Activated T-cell treated with anti-CD3 and anti-CD28 coated beads, Interleukin-2, amount 50 U/mL, for 4 hours (primary cell): ENCODE results near the gene RAD9B. TPM values are rescaled to one million over a fixed set of nuclear protein-coding genes. Genes with fewer than 3 reads are reported as not detected.
"Not testable (repeated sequence)": the region's sequence is repeated elsewhere in the genome, so short reads cannot be mapped to it uniquely, and the experiment has no call there.

Source experiments
- ATAC-seq, 2 donors: fragments of 200-7000 bp; cut with Tn5 transposase; one replicate each; pipeline ENCODE4 v1.10.0; 2021
- DNase-seq: peaks from one replicate; pipeline ENCODE4 v3.0.0-alpha.2; 2020
- H3K27me3 Mint-ChIP-seq: one replicate; pipeline ENCODE4 v1.8.0; 2021; ENCODE audit warnings: low read depth, mixed read lengths
- H3K36me3 Mint-ChIP-seq: one replicate; pipeline ENCODE4 v1.8.0; 2022; ENCODE audit warnings: mixed read lengths; ENCODE audit not compliant: insufficient read depth
- H3K4me1 Mint-ChIP-seq: one replicate; pipeline ENCODE4 v1.8.0; 2021; ENCODE audit warnings: low read depth, mixed read lengths
- H3K4me3 Mint-ChIP-seq: one replicate; pipeline ENCODE4 v1.8.0; 2021; ENCODE audit warnings: mild to moderate bottlenecking, moderate library complexity, mixed read lengths
- H3K9me3 Mint-ChIP-seq: one replicate; pipeline ENCODE4 v1.8.0; 2021; ENCODE audit warnings: mixed read lengths
- total RNA-seq, 3 donors: library from RNA; stranded (reverse); gene quantifications; one replicate each; pipeline ENCODE4 v1.2.1, GENCODE V29; 2021

Gene RAD9B
- total RNA-seq, 3 donors from 2014 or later = 0.34 to 0.73 (median 0.51) TPM

DNA sequence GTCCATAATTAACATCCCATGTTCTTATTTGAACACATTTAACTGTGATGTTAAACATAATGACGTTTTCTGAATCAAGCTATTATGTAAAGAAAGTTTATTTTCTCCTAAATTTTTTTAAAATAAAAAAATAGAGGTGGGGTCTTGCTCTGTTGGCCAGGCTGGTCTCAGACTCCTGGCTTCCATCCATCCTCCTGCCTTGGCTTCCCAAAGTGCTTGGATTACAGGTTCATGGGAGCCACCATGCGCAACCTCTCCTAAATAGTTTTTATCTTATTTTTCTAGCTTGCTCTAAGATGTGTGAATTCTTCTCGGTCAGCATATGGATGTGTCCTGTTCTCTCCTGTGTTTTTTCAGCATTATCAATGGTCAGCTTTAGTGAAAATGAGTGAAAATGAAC lies 3.2 kb downstream of the RAD9B start:
- DNase-seq (no peak), ATAC-seq (no peak)
- Mint-ChIP-seq H3K4me1 (peaks cover 14% of the 10 kb centered on the region), H3K27me3 (no peaks in the 10 kb centered on the region), H3K4me3 (no peak overlapping the region), H3K9me3 (peaks cover 5% of the 10 kb centered on the region), H3K36me3 (peaks cover 4% of the 10 kb centered on the region)

DNA sequence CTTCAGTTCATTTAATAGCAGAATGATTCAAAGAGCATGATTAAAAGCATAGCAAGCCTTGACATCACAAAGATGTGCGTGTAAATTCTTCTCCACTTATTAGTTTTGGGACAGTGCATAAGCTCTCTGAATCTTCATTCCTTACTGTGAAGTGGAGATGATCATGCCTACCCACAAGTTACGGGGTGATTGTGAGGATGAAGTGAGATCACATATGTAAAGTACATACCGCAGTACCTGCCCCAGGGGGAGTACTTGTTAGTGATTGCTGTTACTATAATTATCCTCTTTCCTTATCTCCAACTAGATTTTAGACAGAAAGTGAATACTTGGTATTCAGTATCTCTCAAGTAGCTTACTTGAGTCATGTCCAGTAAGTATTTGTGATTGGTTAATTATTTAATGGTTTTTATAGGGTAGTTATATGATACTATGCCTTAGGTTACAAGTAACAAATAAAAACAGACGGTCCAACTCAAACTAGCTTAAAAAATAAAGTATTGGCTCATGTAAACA lies 6.0 kb downstream of the RAD9B start:
- Mint-ChIP-seq H3K4me3 (no peak overlapping the region), H3K9me3 (no peaks in the 10 kb centered on the region), H3K36me3 (no peaks in the 10 kb centered on the region), H3K27me3 (no peaks in the 10 kb centered on the region), H3K4me1 (no peaks in the 10 kb centered on the region)
- ATAC-seq (no peak), DNase-seq (no peak)

DNA sequence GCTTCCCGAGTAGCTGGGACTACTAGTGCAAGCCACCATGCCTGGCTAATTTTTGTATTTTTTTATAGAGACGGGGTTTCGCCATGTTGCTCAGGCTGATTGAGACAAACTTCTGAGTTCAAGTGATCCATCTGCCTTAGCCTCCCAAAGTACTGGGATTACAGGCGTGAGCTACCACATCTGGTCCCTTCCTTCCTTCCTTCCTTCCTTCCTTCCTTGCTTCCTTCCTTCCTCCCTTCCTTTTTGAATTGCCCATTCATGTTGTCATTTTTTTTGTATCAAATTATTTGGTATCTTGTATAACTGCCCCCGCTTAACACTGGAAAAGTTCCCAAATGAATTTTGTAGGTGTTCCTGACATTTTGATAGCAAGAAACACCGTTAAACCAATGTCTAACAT lies 11.7 kb downstream of the RAD9B start:
- Mint-ChIP-seq H3K36me3 (no peaks in the 10 kb centered on the region), H3K4me3 (no peak overlapping the region), H3K9me3 (no peaks in the 10 kb centered on the region), H3K4me1 (no peaks in the 10 kb centered on the region), H3K27me3 (no peaks in the 10 kb centered on the region)
- DNase-seq (no peak), ATAC-seq (no peak)

DNA sequence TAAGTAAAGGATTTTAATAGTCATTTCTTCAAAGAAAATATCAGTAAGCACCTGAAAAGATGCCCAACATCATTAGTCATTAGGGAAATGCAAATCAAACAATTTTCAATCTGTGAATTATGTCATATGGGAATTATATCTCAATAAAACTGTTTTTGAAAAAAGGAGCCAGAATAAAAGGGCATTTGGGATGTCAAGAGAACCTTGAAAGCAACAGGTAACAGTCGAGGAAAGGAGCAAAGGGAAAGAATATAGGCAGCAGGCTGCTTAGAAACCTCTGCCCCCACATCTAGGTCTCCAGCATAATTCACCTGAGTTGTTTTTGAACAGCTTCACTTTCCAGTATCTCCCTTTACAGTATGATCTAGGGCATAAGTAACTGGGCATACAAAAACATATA lies 12.2 kb downstream of the RAD9B start:
- no peaks in the 10 kb centered on the region for H3K27me3 Mint-ChIP-seq
- no peak for ATAC-seq

DNA sequence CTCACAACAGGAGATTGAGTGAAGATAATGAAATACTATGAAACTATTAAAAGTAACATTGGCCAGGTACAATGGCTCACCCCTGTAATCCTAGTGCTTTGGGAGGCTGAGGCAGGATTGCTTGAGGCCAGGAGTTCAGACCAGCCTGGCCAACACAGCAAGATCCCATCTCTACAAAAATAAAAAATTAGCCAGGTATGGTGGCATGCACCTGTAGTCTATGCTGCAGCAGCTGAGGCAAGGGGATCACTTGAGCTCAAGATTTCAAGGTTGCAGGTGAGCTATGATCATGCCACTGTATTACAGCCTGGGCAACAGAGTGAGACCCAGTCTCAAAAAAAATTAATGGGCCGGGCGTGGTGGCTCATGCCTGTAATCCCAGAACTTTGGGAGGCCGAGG lies 14.9 kb downstream of the RAD9B start:
- H3K27me3 Mint-ChIP-seq = no peaks in the 10 kb centered on the region
- no peak overlapping the region for H3K4me3 Mint-ChIP-seq
- peaks cover 6% of the 10 kb centered on the region for H3K4me1 Mint-ChIP-seq
- H3K9me3 Mint-ChIP-seq = no peaks in the 10 kb centered on the region
- ATAC-seq (no peak), DNase-seq (no peak)
- no peaks in the 10 kb centered on the region for H3K36me3 Mint-ChIP-seq

More for the DNA sequence above, 12.2 kb downstream of the RAD9B start:
- H3K36me3 Mint-ChIP-seq = no peaks in the 10 kb centered on the region
- DNase-seq = no peak
- H3K4me3 Mint-ChIP-seq = no peak overlapping the region
- H3K9me3 Mint-ChIP-seq = no peaks in the 10 kb centered on the region
- H3K4me1 Mint-ChIP-seq = no peaks in the 10 kb centered on the region

DNA sequence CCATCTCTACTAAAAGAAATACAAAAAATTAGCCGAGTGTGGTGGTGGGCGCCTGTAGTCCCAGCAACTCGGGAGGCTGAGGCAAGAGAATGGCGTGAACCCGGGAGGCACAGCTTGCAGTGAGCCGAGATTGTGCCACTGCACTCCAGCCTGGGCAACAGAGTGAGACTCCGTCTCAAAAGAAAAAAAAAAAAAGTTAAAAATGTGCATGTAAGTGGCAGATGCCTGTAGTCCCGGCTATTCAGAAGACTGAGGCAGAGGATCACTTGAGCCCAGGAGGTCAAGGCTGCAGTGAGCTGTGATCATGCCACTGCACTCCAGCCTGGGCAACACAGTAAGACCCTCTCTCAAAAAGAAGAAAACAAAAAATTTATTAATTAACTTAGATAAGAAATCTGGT lies 15.9 kb downstream of the RAD9B start:
- ATAC-seq, DNase-seq, H3K9me3 Mint-ChIP-seq: not testable (repeated sequence)

DNA sequence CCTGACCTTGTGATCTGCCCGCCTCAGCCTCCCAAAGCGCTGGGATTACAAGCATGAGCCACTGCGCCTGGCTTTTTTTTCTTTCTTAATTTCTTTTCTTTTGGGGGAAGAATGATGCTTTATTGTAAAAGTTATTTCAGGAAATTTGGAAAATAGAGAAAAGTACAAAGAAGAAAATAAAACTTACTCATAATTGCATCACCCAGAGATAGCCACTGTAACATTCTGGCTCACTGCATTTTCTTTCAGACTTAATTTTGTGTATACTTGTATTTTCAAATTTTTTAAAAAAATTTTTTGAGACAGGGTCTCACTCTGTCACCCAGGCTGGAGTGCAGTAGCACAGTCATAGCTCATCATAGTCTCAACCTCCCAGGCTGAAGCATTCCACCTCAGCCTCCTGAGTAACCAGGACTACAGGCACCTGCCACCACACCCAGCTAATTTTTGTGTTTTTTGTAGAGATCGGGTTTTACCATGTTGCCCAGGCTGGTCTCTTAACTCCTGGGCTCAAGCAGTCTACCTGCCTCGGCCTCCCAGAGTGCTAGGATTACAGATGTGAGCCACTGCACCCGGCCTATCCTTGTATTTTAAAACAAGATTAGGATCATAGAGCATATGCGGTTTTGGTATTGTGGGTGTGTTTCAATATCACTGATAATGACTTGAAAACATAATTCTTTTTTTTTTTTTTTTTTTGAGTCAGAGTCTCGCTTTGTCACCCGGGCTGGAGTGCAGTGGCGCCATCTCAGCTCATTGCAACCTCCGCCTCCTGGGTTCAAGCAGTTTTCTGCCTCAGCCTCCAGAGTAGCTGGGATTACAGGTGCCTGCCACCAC lies 19.0 kb downstream of the RAD9B start:
- H3K4me3 Mint-ChIP-seq, DNase-seq, H3K27me3 Mint-ChIP-seq: not testable (repeated sequence)

More for the DNA sequence above, 15.9 kb downstream of the RAD9B start:
- not testable (repeated sequence) for H3K27me3 Mint-ChIP-seq, H3K4me1 Mint-ChIP-seq, H3K36me3 Mint-ChIP-seq, H3K4me3 Mint-ChIP-seq

DNA sequence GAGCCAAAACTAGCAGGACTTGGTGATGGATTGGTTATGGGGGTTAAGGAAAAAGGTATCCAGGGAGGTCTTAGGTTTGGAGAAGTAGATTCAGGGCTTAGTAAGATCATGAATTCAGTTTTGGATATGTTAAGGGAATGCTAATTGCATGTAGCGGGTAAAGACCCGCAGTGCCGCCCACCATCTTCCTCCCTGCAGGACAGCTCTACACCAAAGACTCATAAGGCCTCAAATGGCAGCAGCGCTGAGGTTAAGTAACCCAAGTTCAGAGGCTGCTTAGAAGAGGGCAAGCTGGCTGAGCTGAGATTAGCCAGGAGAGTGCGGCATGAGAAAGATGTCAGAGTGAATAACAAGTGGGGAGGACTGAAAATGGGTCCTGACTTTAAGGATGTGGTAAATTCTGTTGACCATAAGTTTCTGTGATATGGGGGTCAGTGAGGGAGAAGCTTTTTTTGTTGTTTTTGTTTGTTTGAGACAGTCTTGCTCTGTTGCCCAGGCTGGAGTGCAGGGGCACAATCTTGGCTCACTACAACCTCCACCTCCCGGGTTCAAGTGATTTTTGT lies 26.2 kb downstream of the RAD9B start:
- no peaks in the 10 kb centered on the region for H3K27me3 Mint-ChIP-seq
- ATAC-seq (no peak), DNase-seq (no peak)
- no peaks in the 10 kb centered on the region for H3K9me3 Mint-ChIP-seq
- no peak overlapping the region for H3K4me3 Mint-ChIP-seq
- H3K36me3 Mint-ChIP-seq = peaks cover 22% of the 10 kb centered on the region
- H3K4me1 Mint-ChIP-seq = peaks cover 21% of the 10 kb centered on the region

More for the DNA sequence above, 19.0 kb downstream of the RAD9B start:
- not testable (repeated sequence) for H3K4me1 Mint-ChIP-seq, H3K9me3 Mint-ChIP-seq, H3K36me3 Mint-ChIP-seq
- peak; percentile 88 to 90 for ATAC-seq

DNA sequence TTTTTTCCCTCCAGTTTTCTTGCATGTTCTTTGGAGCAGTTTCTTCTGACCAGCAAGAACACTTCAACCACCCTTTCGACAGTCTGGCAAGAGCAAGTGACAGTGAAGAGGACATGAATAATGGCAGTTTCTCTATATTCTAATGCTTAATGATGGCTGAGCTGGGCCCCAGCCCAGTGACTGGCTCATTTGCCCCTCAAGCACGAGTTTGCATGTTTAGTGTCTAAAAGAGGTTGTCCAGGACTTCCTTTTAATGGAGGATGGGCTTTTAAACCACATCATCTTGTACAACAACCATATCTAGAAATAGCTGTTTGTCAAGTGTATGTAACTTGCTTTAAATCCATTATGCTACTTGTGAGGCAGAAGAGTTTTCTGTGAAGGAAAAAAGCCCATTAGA lies 28.4 kb downstream of the RAD9B start:
- peaks cover 28% of the 10 kb centered on the region for H3K4me1 Mint-ChIP-seq
- DNase-seq (no peak), ATAC-seq (no peak)
- H3K36me3 Mint-ChIP-seq = peaks cover 30% of the 10 kb centered on the region
- no peaks in the 10 kb centered on the region for H3K9me3 Mint-ChIP-seq
- no peak overlapping the region for H3K4me3 Mint-ChIP-seq
- no peaks in the 10 kb centered on the region for H3K27me3 Mint-ChIP-seq

DNA sequence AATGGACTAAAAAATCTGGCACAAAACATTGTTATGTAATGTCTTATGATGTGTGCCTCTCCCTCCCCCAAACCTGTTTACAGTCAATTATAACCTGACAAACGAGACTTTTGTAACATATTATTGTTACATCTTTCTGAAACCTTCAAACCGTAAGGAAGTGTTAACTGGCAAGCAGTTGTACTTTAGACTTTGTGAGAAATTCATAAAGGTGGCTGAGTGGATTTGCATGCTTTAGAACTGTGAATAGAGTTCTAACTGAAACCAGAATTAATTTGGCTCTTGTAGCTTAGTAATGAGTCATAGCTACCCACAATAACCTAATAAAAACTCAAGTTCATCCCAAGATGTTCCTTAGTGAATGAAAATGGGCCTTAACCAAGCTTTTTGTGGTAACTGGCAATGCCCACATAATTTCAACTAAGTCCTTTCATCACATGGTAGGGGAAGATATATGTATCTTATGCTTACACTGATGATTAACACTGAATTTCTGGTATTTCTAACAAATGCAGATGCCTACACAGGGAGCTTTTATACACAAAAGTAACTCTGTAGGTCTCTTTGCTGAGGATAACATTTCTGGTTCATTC lies 29.7 kb downstream of the RAD9B start:
- DNase-seq (no peak), ATAC-seq (peak; percentile 85 to 90)
- H3K36me3 Mint-ChIP-seq = peaks cover 39% of the 10 kb centered on the region
- H3K4me1 Mint-ChIP-seq = peaks cover 31% of the 10 kb centered on the region
- no peaks in the 10 kb centered on the region for H3K27me3 Mint-ChIP-seq
- no peaks in the 10 kb centered on the region for H3K9me3 Mint-ChIP-seq
- H3K4me3 Mint-ChIP-seq = no peak overlapping the region

DNA sequence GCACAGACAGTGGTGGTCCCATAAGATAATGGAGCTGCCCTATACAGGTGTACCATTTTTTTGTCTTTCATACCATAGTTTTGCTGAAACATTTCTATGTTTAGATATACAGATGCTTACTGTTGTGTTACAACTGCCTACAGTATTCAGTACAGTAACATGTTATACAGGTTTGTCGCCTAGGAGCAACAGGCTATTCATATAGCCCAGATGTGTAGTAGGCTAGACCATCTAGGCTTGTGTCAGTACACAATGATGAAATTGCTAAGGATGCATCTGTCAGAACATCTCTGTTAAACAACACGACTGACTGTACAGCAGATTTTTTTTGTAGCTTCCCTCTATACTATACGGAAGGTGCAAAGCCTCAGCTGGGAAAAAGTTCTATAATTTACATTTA lies 30.5 kb downstream of the RAD9B start:
- H3K36me3 Mint-ChIP-seq = peaks cover 44% of the 10 kb centered on the region
- H3K9me3 Mint-ChIP-seq = no peaks in the 10 kb centered on the region
- no peak overlapping the region for H3K4me3 Mint-ChIP-seq
- no peaks in the 10 kb centered on the region for H3K27me3 Mint-ChIP-seq
- DNase-seq (no peak), ATAC-seq (no peak)
- peaks cover 31% of the 10 kb centered on the region for H3K4me1 Mint-ChIP-seq

DNA sequence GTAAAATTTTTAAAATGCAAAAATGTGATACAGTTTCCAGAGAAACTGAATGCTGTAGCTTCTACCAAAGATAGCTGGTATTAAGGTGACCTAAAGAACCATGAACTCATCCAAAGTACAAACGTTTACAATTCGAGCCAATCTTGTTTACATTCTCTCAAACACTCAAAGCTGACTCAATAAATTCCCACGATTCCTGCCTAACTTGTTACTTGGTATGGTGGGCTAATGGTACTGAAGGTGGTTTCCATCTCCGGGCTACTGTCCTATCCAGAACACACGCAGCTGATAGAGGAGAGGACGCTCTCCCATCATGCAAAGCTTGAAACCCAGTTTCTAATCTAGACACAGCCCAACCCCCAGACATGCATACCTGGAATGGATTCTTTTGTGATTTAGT lies 31.5 kb downstream of the RAD9B start:
- Mint-ChIP-seq H3K27me3 (no peaks in the 10 kb centered on the region), H3K36me3 (peaks cover 45% of the 10 kb centered on the region), H3K4me1 (peaks cover 31% of the 10 kb centered on the region), H3K4me3 (no peak overlapping the region), H3K9me3 (no peaks in the 10 kb centered on the region)
- ATAC-seq (no peak), DNase-seq (no peak)

DNA sequence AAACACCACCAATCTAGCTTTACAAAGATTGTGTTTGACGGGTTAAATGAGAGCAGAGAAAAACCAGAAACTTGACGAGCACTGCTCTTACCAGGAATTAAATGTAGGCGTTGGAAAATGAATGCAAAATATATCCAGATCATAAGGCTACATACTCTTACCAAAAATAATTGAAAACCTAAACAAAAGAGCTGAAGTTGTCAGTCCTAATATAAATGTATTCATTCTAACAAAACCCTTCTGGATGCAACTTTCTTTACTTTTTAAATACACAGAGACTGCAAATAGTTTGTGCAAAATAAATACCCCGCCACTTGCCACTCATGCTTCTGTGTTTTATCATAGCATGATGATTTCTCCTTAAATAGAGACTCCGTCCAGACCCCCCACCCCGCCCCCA lies 32.7 kb downstream of the RAD9B start:
- no peak overlapping the region for H3K4me3 Mint-ChIP-seq
- ATAC-seq = no peak
- H3K9me3 Mint-ChIP-seq = no peaks in the 10 kb centered on the region
- peaks cover 51% of the 10 kb centered on the region for H3K36me3 Mint-ChIP-seq
- H3K27me3 Mint-ChIP-seq = no peaks in the 10 kb centered on the region
- peaks cover 28% of the 10 kb centered on the region for H3K4me1 Mint-ChIP-seq
- no peak for DNase-seq

DNA sequence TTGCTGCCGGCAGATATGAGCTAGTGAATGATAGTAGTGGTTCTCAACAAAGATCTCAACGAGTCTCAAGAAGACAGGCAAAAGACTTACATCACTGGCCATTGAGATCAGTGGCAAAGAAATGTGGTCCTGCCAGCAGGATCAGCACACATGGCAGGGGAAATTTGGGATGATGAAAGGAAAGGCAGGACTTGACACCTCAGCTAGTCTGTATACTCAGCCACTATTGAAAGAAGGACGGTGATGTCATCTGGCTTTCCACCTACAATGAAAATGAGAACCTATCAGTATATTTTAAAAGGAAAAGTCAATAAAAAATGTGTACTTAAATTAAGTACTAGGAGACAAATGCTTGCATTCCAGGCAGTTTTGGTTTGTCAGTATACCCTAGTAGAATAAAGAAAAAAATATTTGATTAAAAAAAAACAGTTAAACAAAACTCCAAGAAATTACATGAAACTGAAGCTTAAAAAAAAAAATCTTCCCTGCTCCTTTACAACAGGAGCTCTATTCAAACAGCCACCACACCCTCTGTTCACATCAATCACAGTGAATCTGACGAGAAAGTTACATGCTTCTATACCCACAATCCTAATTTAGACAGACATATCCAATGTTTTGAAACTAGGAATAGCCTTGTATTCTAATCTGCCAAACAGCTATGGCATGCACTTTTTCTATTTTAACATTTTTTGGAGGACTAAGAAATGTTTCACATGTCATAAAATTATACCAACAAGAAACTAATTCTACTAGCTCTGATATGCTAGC lies 34.9 kb downstream of the RAD9B start:
- peaks cover 42% of the 10 kb centered on the region for H3K36me3 Mint-ChIP-seq

More for the DNA sequence above, 34.9 kb downstream of the RAD9B start:
- H3K4me1 Mint-ChIP-seq = peaks cover 17% of the 10 kb centered on the region
- H3K4me3 Mint-ChIP-seq = no peak overlapping the region
- DNase-seq (no peak), ATAC-seq (no peak)
- H3K27me3 Mint-ChIP-seq = no peaks in the 10 kb centered on the region
- no peaks in the 10 kb centered on the region for H3K9me3 Mint-ChIP-seq
